Spleen (tissue), 11 donors: ENCODE data around the gene CRYBG1. TPM values are rescaled to one million over a fixed set of nuclear protein-coding genes. Genes with fewer than 3 reads are reported as not detected.

Experiments used
- DNase-seq: peaks from one replicate; pipeline ENCODE4 v3.0.0-alpha.2; 2020
- H3K27ac ChIP-seq, 8 donors: fragments of 200-600 bp; sonication (generic) in 7 of 8; 1 replicate in 4 of 8; 2 replicates in 4 of 8; pipeline versions ENCODE4 v1.5.0 to v1.8.0; 2016 to 2021; ENCODE audit warnings: inconsistent platforms in 4 of 8, mild to moderate bottlenecking in 4 of 8, moderate library complexity in 1 of 8
- H3K27me3 ChIP-seq, 7 donors: fragments of 200-600 bp; sonication (generic) in 6 of 7; replicated peaks in 1 of 7; 1 replicate in 4 of 7; 2 replicates in 3 of 7; pipeline versions ENCODE4 v1.5.0 to v1.8.0; 2016 to 2021; ENCODE audit warnings: inconsistent platforms in 3 of 7, mild to moderate bottlenecking in 1 of 7
- H3K36me3 ChIP-seq, 6 donors: fragments of 200-600 bp; sonication (generic) in 5 of 6; 1 replicate in 4 of 6; 2 replicates in 2 of 6; pipeline versions ENCODE4 v1.5.0 to v1.8.0; 2016 to 2021; ENCODE audit warnings: inconsistent platforms in 2 of 6
- H3K4me1 ChIP-seq, 6 donors: fragments of 200-600 bp; sonication (generic) in 5 of 6; 1 replicate in 3 of 6; 2 replicates in 3 of 6; pipeline versions ENCODE4 v1.5.0 to v1.8.0; 2016 to 2021; ENCODE audit warnings: inconsistent platforms in 3 of 6
- H3K4me3 ChIP-seq, 8 donors: fragments of 200-600 bp; sonication (generic) in 7 of 8; 1 replicate in 4 of 8; 2 replicates in 4 of 8; pipeline versions ENCODE4 v1.5.0 to v1.8.0; 2016 to 2021; ENCODE audit warnings: inconsistent platforms in 4 of 8, mild to moderate bottlenecking in 4 of 8, moderate library complexity in 2 of 8
- H3K9me3 ChIP-seq, 8 donors: fragments of 200-600 bp; sonication (generic) in 7 of 8; 1 replicate in 4 of 8; 2 replicates in 4 of 8; pipeline versions ENCODE4 v1.5.0 to v1.8.0; 2016 to 2021; ENCODE audit warnings: inconsistent platforms in 4 of 8
- CTCF ChIP-seq, 11 experiments: fragments of 200-600 bp in 7 of 11; fragments of 450-650 bp in 4 of 11; sonication (generic) in 4 of 11; IDR thresholded peaks in 8 of 11; conservative IDR thresholded peaks in 3 of 11; 1 replicate in 7 of 11; 2 replicates in 4 of 11; pipeline versions ENCODE4 v1.4.0 to v1.8.0; 2016 to 2021; ENCODE audit warnings: antibody characterized with exemption in 11 of 11, inconsistent platforms in 4 of 11, mild to moderate bottlenecking in 1 of 11
- POLR2A ChIP-seq, 3 donors: fragments of 450-650 bp; IDR thresholded peaks; one replicate each; pipeline ENCODE4 v1.5.1; 2017; ENCODE audit warnings: antibody characterized with exemption in 3 of 3, mild to moderate bottlenecking in 1 of 3
- POLR2AphosphoS5 ChIP-seq, 3 donors: sonication (generic); formaldehyde crosslinking; IDR thresholded peaks; one replicate each; pipeline ENCODE4 v1.5.1; 2017; ENCODE audit warnings: antibody characterized with exemption in 3 of 3
- WGBS, 5 donors: extraction: QIAGEN DNeasy Blood & Tissue Kit in 3 of 5; methylation state at CpG; one replicate each; pipeline versions ENCODE4 v1.1.5 to v1.1.7; 2013 to 2018; 5-methylcytosine and 5-hydroxymethylcytosine counted together
- intact Hi-C: fragments of 100-400 bp; cut with DNase I; formaldehyde crosslinking; loops from one replicate; pipeline ENCODE4 v1.15.0; 2023; ENCODE audit warnings: low total_unique reads
- polyA plus RNA-seq, 3 donors: library from polyadenylated mRNA; stranded (reverse); fragments of 200-250 nt; gene quantifications; one replicate each; pipeline ENCODE4 v1.2.1, GENCODE V29; 2013
- total RNA-seq, 7 donors: library from RNA; depleted of rRNA in 3 of 7; stranded (reverse); fragments of >200 nt in 3 of 7; fragmentation: NEBNext Ultra II Directional in 4 of 7; extraction: Animal tissue kit (Norgen Biotek cat#: 25700) in 4 of 7; gene quantifications; one replicate each; pipeline versions ENCODE4 v1.1.0 to v1.2.1, GENCODE V29; 2016 to 2021
- donor health status: healthy with polysubstance abuse.
- donor health status: DM: no; HTN: no; CAD: no; lungs with moderate emphysema.
- donor health status: DM: no; HTN: no; CAD: no.
- donor health status: Bipolar disorder and iron deficiency.
- donor health status: healthy.
- donor health status: DM: no; HTN: no; CAD: no.
- donor health status: DM: yes; HTN: yes; CAD: no.

Gene CRYBG1
- total and polyA plus RNA-seq, 10 donors = 5.6 to 39.1 (median 28.1) TPM

GRCh38 chr6:106540907-106541306 is 180.4 kb downstream of the CRYBG1 start:
- Histone ChIP-seq H3K27ac (peak overlapping the region in 1 of 8 donors; percentile 44), H3K27me3 (no peaks in the 10 kb centered on the region), H3K9me3 (no peaks in the 10 kb centered on the region), H3K4me3 (no peak overlapping the region), H3K36me3 (peaks cover 0 to 80% (median 23%) of the 10 kb centered on the region in 6 donors), H3K4me1 (peaks cover 0 to 58% (median 32%) of the 10 kb centered on the region in 6 donors)
- TF ChIP-seq POLR2A (IDR thresholded peaks at IDR 0.05) = no peak
- no peak for TF ChIP-seq CTCF (IDR thresholded peaks at IDR 0.05 in 8 of 11, conservative IDR thresholded peaks at IDR 0.05 in 3 of 11)
- no peak for TF ChIP-seq POLR2AphosphoS5 (IDR thresholded peaks at IDR 0.05)
- DNase-seq = no peak
- intact Hi-C loops = no loop called here
- 60 to 89% (median 79%) methylated on average over 6 of the region's 6 CpGs for WGBS, 5 donors

GRCh38 chr6:106546261-106546690 is 185.8 kb downstream of the CRYBG1 start:
- intact Hi-C loops = no loop called here
- TF ChIP-seq POLR2A (IDR thresholded peaks at IDR 0.05) (no peak), POLR2AphosphoS5 (IDR thresholded peaks at IDR 0.05) (no peak), CTCF (IDR thresholded peaks at IDR 0.05 in 8 of 11, conservative IDR thresholded peaks at IDR 0.05 in 3 of 11) (no peak)

GRCh38 chr6:106546691-106547414 is 186.3 kb downstream of the CRYBG1 start:
- Histone ChIP-seq H3K4me3 (no peak overlapping the region), H3K4me1 (peaks cover 7 to 61% (median 23%) of the 10 kb centered on the region in 6 donors), H3K36me3 (peaks cover 0 to 80% (median 22%) of the 10 kb centered on the region in 6 donors), H3K27ac (peak overlapping the region; percentile 53 to 83 (median 78)), H3K27me3 (no peaks in the 10 kb centered on the region), H3K9me3 (peaks cover 0 to 7% (median 0%) of the 10 kb centered on the region in 8 donors)
- WGBS, 5 donors = 8 to 27% (median 19%) methylated on average over 5 of the region's 5 CpGs
- intact Hi-C loops = no loop called here
- no peak for DNase-seq
- TF ChIP-seq CTCF (IDR thresholded peaks at IDR 0.05 in 8 of 11, conservative IDR thresholded peaks at IDR 0.05 in 3 of 11) (no peak), POLR2A (IDR thresholded peaks at IDR 0.05) (no peak), POLR2AphosphoS5 (IDR thresholded peaks at IDR 0.05) (no peak)

More at GRCh38 chr6:106546261-106546690, 185.8 kb downstream of the CRYBG1 start:
- no peaks in the 10 kb centered on the region for H3K27me3 ChIP-seq
- peak overlapping the region; percentile 53 to 83 (median 78) for H3K27ac ChIP-seq
- 14 to 33% (median 26%) methylated on average over 2 of the region's 2 CpGs for WGBS, 5 donors
- no peak overlapping the region for H3K4me3 ChIP-seq
- no peak for DNase-seq
- H3K36me3 ChIP-seq = peaks cover 0 to 80% (median 23%) of the 10 kb centered on the region in 6 donors
- peaks cover 7 to 58% (median 23%) of the 10 kb centered on the region in 6 donors for H3K4me1 ChIP-seq
- H3K9me3 ChIP-seq = peaks cover 0 to 6% (median 0%) of the 10 kb centered on the region in 8 donors
